ENCODE data around the gene SRP54. TPM values are rescaled to one million over a fixed set of nuclear protein-coding genes. Genes with fewer than 3 reads are reported as not detected.

The SRP54 gene
- total RNA-seq, 1 experiment from 2014 or later, result 44.5 TPM

- intact Hi-C loops (cut with micrococcal nuclease; ENCODE audit: unreplicated experiment), result no loop called here
- no peaks in the 10 kb centered on the region for H3K9me3 ChIP-seq (ENCODE audit: insufficient read depth, low read depth)
- no TSS peak for BruUV-seq (replicated peaks)
- H3K36me3 ChIP-seq (ENCODE audit: low read depth), result no peaks in the 10 kb centered on the region
- H3K4me3 ChIP-seq, result no peak overlapping the region
- no peaks in the 10 kb centered on the region for H3K9me2 ChIP-seq (ENCODE audit: insufficient read depth)
- DNase-seq, result no peak
- H3K27ac ChIP-seq, result no peak overlapping the region
- no peaks in the 10 kb centered on the region for H4K20me1 ChIP-seq (ENCODE audit: insufficient read depth)
- no peak overlapping the region for H2AFZ ChIP-seq
- H3K4me2 ChIP-seq, result no peak overlapping the region
- ChIA-PET CTCF (no interaction called here), POLR2A (ENCODE audit: unreplicated experiment) (no interaction called here)
- H3K27me3 ChIP-seq (ENCODE audit: insufficient read depth, low read depth), result no peaks in the 10 kb centered on the region
- no peaks in the 10 kb centered on the region for H3K79me2 ChIP-seq (ENCODE audit: low read depth)
- no peaks in the 10 kb centered on the region for H3K4me1 ChIP-seq (replicated peaks; ENCODE audit: insufficient read depth)
- TF ChIP-seq CTCF (conservative IDR thresholded peaks at IDR 0.05), result no peak
- TF ChIP-seq EZH2 (IDR thresholded peaks at IDR 0.05; ENCODE audit: low read depth), result no peak
- no peaks in the 10 kb centered on the region for H3F3A ChIP-seq (ENCODE audit: insufficient read depth, low read depth)
Observed at GRCh38 chr14:34964977-34965764, 17.6 kb upstream of the SRP54 start.

GRCh38 chr14:34965912-34966311 lies 16.9 kb upstream of the SRP54 start:
- Histone ChIP-seq H3K4me2 (no peak overlapping the region), H2AFZ (no peak overlapping the region), H3F3A (ENCODE audit: insufficient read depth, low read depth) (no peaks in the 10 kb centered on the region), H4K20me1 (ENCODE audit: insufficient read depth) (no peaks in the 10 kb centered on the region), H3K79me2 (ENCODE audit: low read depth) (no peaks in the 10 kb centered on the region), H3K27ac (no peak overlapping the region), H3K4me3 (no peak overlapping the region), H3K36me3 (ENCODE audit: low read depth) (no peaks in the 10 kb centered on the region), H3K9me3 (ENCODE audit: insufficient read depth, low read depth) (no peaks in the 10 kb centered on the region), H3K9me2 (ENCODE audit: insufficient read depth) (no peaks in the 10 kb centered on the region), H3K27me3 (ENCODE audit: insufficient read depth, low read depth) (no peaks in the 10 kb centered on the region), H3K4me1 (replicated peaks; ENCODE audit: insufficient read depth) (no peaks in the 10 kb centered on the region)
- BruUV-seq (replicated peaks), result no TSS peak
- CTCF ChIA-PET, result no interaction called here
- intact Hi-C loops (cut with micrococcal nuclease; ENCODE audit: unreplicated experiment), result no loop called here
- POLR2A ChIA-PET (ENCODE audit: unreplicated experiment), result no interaction called here
- TF ChIP-seq EZH2 (IDR thresholded peaks at IDR 0.05; ENCODE audit: low read depth) (no peak), CTCF (conservative IDR thresholded peaks at IDR 0.05) (no peak)
- DNase-seq, result no peak

DNA sequence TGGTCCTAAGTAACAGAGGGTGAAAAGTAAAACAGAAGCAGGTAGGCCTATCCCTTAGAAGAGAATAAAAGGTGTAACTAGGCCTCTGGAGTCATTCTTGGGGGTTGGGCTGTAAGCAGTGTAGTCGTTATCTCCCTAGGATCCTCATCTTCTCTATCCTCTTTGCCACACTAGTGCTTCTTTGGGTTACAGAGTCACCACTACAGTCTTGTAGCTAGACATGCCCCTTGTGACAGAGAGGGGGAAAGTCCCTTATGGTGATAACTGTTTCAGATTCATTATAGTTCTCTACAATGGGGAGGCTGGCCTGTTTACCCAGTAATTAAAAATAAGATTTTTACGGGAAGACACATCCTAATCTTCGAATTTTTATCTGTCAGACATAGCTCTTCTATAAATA lies 16.4 kb upstream of the SRP54 start:
- no TSS peak for BruUV-seq (replicated peaks)
- H3K4me3 ChIP-seq, result no peak overlapping the region
- no peaks in the 10 kb centered on the region for H3K4me1 ChIP-seq (replicated peaks; ENCODE audit: insufficient read depth)
- H3F3A ChIP-seq (ENCODE audit: insufficient read depth, low read depth), result no peaks in the 10 kb centered on the region
- no peaks in the 10 kb centered on the region for H3K27me3 ChIP-seq (ENCODE audit: insufficient read depth, low read depth)
- H3K79me2 ChIP-seq (ENCODE audit: low read depth), result no peaks in the 10 kb centered on the region
- ChIA-PET POLR2A (ENCODE audit: unreplicated experiment) (no interaction called here), CTCF (no interaction called here)
- TF ChIP-seq EZH2 (IDR thresholded peaks at IDR 0.05; ENCODE audit: low read depth), result no peak
- H3K4me2 ChIP-seq, result no peak overlapping the region
- no peak overlapping the region for H2AFZ ChIP-seq
- no peaks in the 10 kb centered on the region for H3K36me3 ChIP-seq (ENCODE audit: low read depth)
- no peaks in the 10 kb centered on the region for H3K9me2 ChIP-seq (ENCODE audit: insufficient read depth)
- intact Hi-C loops (cut with micrococcal nuclease; ENCODE audit: unreplicated experiment), result no loop called here
- no peak for DNase-seq
- H3K27ac ChIP-seq, result no peak overlapping the region
- H3K9me3 ChIP-seq (ENCODE audit: insufficient read depth, low read depth), result no peaks in the 10 kb centered on the region
- no peaks in the 10 kb centered on the region for H4K20me1 ChIP-seq (ENCODE audit: insufficient read depth)

DNA sequence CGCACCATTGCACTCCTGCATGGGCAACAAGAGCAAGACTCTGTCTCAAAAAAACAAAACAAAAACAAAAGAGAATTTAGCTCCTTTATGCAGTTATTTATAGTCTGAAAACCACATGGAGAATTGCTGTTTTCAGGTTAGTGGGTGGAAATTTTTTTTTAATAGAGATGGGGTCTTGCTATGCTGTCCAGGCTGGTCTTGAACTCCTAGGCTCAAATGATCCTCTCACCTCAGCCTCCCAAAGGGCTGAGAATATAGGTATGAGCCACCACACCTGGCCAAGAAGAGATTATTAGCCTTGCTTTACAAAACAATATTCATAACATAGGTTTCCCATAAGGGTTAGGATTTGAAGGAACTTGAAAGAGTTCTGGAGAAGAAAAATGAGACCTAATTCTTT lies 12.1 kb upstream of the SRP54 start:
- no TSS peak for BruUV-seq (replicated peaks)
- H4K20me1 ChIP-seq (ENCODE audit: insufficient read depth), result no peaks in the 10 kb centered on the region
- no peak for TF ChIP-seq EZH2 (IDR thresholded peaks at IDR 0.05; ENCODE audit: low read depth)
- no peak for TF ChIP-seq CTCF (conservative IDR thresholded peaks at IDR 0.05)
- H3F3A ChIP-seq (ENCODE audit: insufficient read depth, low read depth), result no peaks in the 10 kb centered on the region; the same call in 1 of the 2 replicates
- CTCF ChIA-PET, result no interaction called here
- H3K9me3 ChIP-seq (ENCODE audit: insufficient read depth, low read depth), result no peaks in the 10 kb centered on the region
- H2AFZ ChIP-seq, result no peak overlapping the region
- H3K27me3 ChIP-seq (ENCODE audit: insufficient read depth, low read depth), result no peaks in the 10 kb centered on the region
- no peaks in the 10 kb centered on the region for H3K36me3 ChIP-seq (ENCODE audit: low read depth)
- intact Hi-C loops (cut with micrococcal nuclease; ENCODE audit: unreplicated experiment), result no loop called here
- no peaks in the 10 kb centered on the region for H3K4me1 ChIP-seq (replicated peaks; ENCODE audit: insufficient read depth)
- no peak for DNase-seq
- POLR2A ChIA-PET (ENCODE audit: unreplicated experiment), result interaction anchor here (0.6 kb wide), 1 partner anchor 12 kb away, joined by 3 read pairs; the partner anchor contains the start of gene SRP54
- H3K79me2 ChIP-seq (ENCODE audit: low read depth), result no peaks in the 10 kb centered on the region
- no peak overlapping the region for H3K4me2 ChIP-seq
- H3K27ac ChIP-seq, result no peak overlapping the region
- no peaks in the 10 kb centered on the region for H3K9me2 ChIP-seq (ENCODE audit: insufficient read depth)
- H3K4me3 ChIP-seq, result no peak overlapping the region

Measured in PC-9 (cell line).